IPS-11a (cell line): Measurements from ENCODE around the gene COX4I1.

Experiments
- H3K4me3 ChIP-seq: one replicate; pipeline ENCODE4 v1.5.1; 2013; ENCODE audit warnings: low read depth, low read length, control low read depth

Gene COX4I1

DNA sequence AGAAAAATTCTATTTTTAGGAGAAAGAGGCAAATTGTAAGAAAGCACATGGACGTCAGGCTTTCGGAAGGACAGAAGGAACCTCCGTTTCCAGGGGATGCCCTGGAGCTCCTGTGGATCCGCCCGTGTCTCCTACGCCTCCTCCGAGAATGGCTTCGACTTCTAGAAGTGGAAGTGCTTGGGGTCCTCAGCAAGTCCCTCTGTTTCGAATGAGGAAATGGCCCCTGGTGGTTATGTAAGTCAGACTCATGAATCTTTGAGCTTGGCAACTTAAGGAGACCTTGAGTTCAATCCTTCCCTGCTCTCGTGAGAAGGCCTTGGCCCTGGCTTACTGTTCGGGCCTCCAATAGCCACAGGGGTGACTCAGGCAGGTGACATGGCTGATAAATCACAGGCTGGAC lies 38.9 kb downstream of the COX4I1 start:
- H3K4me3 ChIP-seq = no peak overlapping the region

- H3K4me3 ChIP-seq = no peak overlapping the region
Measured at GRCh38 chr16:85838876-85839585, 39.5 kb downstream of the COX4I1 start.

GRCh38 chr16:85839681-85840240 lies 40.3 kb downstream of the COX4I1 start:
- H3K4me3 ChIP-seq = no peak overlapping the region

DNA sequence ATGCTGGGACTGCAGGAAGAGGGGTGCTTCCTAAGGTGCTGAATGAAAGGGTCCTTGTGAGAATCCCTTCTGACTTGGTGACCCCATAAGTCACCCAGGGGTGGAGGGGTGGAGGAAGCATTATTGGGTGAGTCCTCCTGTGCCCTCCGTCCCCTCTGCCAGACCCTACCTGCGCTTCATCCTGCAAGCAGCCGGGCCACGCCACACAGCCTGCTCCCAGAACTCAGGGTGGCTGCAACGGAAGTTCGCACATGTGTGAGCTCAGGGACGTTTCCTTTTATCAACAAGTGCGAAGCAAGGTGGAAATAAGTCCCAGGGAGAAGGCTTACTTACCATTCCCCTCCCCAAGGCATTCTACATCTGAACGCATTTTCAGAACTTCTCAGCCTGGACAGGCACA lies 40.9 kb downstream of the COX4I1 start:
- no peak overlapping the region for H3K4me3 ChIP-seq

DNA sequence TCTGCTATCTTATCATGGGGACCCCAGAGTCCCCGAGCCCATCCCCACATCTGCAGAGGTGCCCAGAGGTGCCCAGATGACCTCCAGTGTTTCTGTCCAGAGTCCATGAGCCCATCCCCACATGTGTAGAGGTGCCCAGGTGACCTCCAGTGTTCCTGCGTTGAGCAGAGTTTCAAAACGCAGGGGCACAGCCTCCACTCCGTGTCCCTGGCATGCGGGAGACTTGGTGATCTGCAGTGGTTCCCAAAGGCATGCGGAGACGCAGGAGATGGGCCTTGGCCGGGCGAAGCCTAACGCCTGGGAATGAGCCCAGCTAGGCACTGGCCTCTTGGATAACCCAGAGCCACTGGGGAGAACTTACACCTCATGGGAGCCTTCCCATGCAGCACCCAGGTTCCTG lies 41.3 kb downstream of the COX4I1 start:
- H3K4me3 ChIP-seq = no peak overlapping the region

- H3K4me3 ChIP-seq = no peak overlapping the region
Measured at GRCh38 chr16:85842435-85842834, 42.9 kb downstream of the COX4I1 start.

- no peak overlapping the region for H3K4me3 ChIP-seq
Measured at GRCh38 chr16:85842848-85843247, 43.4 kb downstream of the COX4I1 start.

GRCh38 chr16:85843471-85844168 lies 44.1 kb downstream of the COX4I1 start:
- H3K4me3 ChIP-seq = no peak overlapping the region

GRCh38 chr16:85844169-85844481 lies 44.6 kb downstream of the COX4I1 start:
- no peak overlapping the region for H3K4me3 ChIP-seq

GRCh38 chr16:85844786-85845185 lies 45.3 kb downstream of the COX4I1 start:
- H3K4me3 ChIP-seq = no peak overlapping the region

GRCh38 chr16:85845266-85845665 lies 45.8 kb downstream of the COX4I1 start:
- H3K4me3 ChIP-seq = no peak overlapping the region

GRCh38 chr16:85846461-85846860 lies 47.0 kb downstream of the COX4I1 start:
- H3K4me3 ChIP-seq = no peak overlapping the region

GRCh38 chr16:85847036-85847435 lies 47.5 kb downstream of the COX4I1 start:
- no peak overlapping the region for H3K4me3 ChIP-seq

- H3K4me3 ChIP-seq = no peak overlapping the region
Measured at GRCh38 chr16:85847681-85848601, 48.4 kb downstream of the COX4I1 start.

DNA sequence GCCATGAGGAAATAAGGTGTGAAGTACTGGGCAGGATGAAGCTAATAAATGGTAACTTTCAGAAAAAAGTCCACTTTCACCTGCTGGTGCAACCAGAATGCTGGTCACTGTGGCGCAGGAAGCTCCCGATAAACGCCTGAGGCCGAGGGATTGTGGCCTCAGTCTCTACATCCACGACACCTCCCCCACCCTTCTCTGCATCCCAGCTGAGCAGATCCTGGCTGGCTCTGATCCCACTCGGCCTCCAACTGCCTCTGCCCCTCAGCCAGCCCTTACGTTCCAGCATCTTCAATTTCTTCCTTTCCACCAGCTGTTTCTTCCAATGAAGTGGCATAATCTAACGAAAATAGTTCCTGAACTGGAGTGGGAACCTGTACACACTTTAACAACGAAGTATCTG lies 49.5 kb downstream of the COX4I1 start:
- no peak overlapping the region for H3K4me3 ChIP-seq

DNA sequence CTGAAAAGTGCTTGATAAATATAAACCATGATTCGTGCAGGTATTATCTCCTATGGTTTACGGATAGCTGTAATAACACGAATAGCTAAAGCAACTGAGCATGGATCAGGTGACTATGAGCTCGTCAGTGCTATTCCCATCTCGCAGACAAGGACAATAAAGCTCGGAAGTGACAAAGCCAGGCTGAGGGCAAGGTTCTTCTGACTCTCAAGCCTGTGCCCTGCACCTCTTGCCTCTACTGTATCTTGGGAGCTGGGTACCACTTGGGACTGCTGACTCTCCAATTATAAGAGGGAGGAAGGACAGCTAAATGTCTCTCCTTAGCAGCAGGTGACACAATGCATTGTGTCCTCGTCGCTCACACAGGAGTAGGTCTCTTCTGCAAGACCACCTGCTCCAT lies 49.9 kb downstream of the COX4I1 start:
- no peak overlapping the region for H3K4me3 ChIP-seq

GRCh38 chr16:85850344-85850880 lies 50.9 kb downstream of the COX4I1 start:
- no peak overlapping the region for H3K4me3 ChIP-seq

GRCh38 chr16:85851034-85851785 lies 51.7 kb downstream of the COX4I1 start:
- no peak overlapping the region for H3K4me3 ChIP-seq

- no peak overlapping the region for H3K4me3 ChIP-seq
Measured at GRCh38 chr16:85853547-85854545, 54.4 kb downstream of the COX4I1 start.
